ENCODE measurements around the gene CHST14.

DNA sequence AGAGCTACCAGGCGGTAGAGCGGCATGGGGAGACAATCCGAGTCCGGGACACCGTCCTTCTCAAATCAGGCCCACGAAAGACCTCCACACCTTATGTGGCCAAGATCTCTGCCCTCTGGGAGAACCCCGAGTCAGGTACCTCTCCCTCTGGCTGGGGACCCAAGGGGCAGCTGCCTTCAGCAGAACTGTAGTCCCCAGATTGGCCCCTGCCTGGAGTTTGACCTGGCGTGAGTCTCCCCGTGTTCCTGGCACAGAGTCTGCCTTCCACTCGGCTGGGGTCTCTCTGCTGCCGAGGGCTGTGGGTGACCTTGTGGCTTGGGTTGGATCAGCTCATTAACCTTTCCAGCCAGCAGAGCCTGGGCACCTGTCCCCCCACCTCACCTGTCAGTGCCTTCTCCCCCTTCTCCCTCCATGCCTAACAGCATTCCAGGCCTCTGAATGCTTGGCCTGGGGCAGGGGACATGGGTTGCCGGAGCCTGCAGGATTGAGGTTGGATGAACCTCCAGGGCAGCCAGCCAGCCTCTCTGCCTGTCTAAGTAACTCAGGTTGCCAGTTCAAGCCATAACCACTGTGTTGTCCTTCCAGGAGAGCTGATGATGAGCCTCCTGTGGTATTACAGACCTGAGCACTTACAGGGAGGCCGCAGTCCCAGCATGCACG, 6.8 kb upstream of the CHST14 start:
- no peak for TF ChIP-seq SUZ12 (IDR thresholded peaks at IDR 0.05; ENCODE audit: extremely low read depth, insufficient read depth, insufficient read length)
- TF ChIP-seq ZNF274 (IDR thresholded peaks at IDR 0.05; ENCODE audit: low read depth, low read length) = no peak
